Liver (tissue), 3 donors: ENCODE data around the gene AKNA.
"Not testable (repeated sequence)": the region's sequence is repeated elsewhere in the genome, so short reads cannot be mapped to it uniquely, and the experiment has no call there.

ENCODE experiments used
- GABPA ChIP-seq, 2 donors: IDR thresholded peaks in 1 of 2; conservative IDR thresholded peaks in 1 of 2; 2 replicates each; pipeline ENCODE4 v1.6.1; 2016; ENCODE audit warnings: antibody characterized with exemption in 2 of 2, mild to moderate bottlenecking in 1 of 2, moderate library complexity in 1 of 2
- HNF4G ChIP-seq: IDR thresholded peaks from 2 replicates; pipeline ENCODE4 v1.6.1; 2016; ENCODE audit warnings: antibody characterized with exemption
- JUND ChIP-seq, 2 donors: IDR thresholded peaks; 2 replicates each; pipeline ENCODE4 v1.6.1; 2016; ENCODE audit warnings: antibody characterized with exemption in 2 of 2
- NR2F2 ChIP-seq: IDR thresholded peaks from 2 replicates; pipeline ENCODE4 v1.6.1; 2016; ENCODE audit warnings: antibody characterized with exemption
- RAD21 ChIP-seq, 2 donors: IDR thresholded peaks; 2 replicates each; pipeline ENCODE4 v1.6.1; 2016; ENCODE audit warnings: antibody characterized with exemption in 2 of 2, mild to moderate bottlenecking in 2 of 2
- SP1 ChIP-seq: IDR thresholded peaks from 2 replicates; pipeline ENCODE4 v1.6.1; 2018; ENCODE audit warnings: antibody characterized with exemption, mild to moderate bottlenecking
- TAF1 ChIP-seq: conservative IDR thresholded peaks from 2 replicates; pipeline ENCODE4 v1.6.1; 2016; ENCODE audit warnings: antibody characterized with exemption, mild to moderate bottlenecking
- YY1 ChIP-seq: IDR thresholded peaks from 2 replicates; pipeline ENCODE4 v1.6.1; 2016; ENCODE audit warnings: antibody characterized with exemption, mild to moderate bottlenecking
- TF ChIP-seq, protein P1 (sequence below): IDR thresholded peaks from 2 replicates; pipeline ENCODE4 v1.6.1; 2016; ENCODE audit warnings: antibody characterized with exemption
- TF ChIP-seq, protein P2 (sequence below): fragments of 150-350 bp; IDR thresholded peaks from 2 replicates; pipeline ENCODE4 v1.5.1; 2017; ENCODE audit warnings: improper control_type of control experiment, low read depth, low read length; ENCODE audit not compliant: missing input control
- TF ChIP-seq, protein P3 (sequence below): IDR thresholded peaks from 2 replicates; pipeline ENCODE4 v1.6.1; 2016; ENCODE audit warnings: antibody characterized with exemption, mild to moderate bottlenecking
- TF ChIP-seq, protein P4 (sequence below): IDR thresholded peaks from 2 replicates; pipeline ENCODE4 v1.6.1; 2016; ENCODE audit warnings: antibody characterized with exemption
- TF ChIP-seq, protein P5 (sequence below): IDR thresholded peaks from 2 replicates; pipeline ENCODE4 v1.6.1; 2016; ENCODE audit warnings: antibody characterized with exemption
- donor health status: healthy.
- donor health status: healthy.

DNA sequence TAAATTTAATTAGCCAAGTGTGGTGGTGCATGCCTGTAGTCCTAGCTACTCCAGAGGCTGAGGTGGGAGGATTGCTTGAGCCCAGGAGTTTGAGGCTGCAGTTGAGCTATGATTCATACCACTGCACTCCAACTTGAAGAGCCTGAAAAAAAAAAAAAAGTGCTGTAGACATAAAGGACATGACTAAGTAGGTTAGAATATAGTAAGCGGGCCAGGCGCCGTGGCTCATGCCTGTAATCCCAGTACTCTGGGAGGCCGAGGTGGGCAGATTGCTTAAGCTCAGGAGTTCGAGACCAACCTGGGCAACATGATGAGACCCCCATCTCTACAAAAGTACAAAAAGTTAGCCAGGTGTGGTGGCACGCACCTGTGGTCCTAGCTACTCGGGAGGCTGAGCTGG lies 67.1 kb downstream of the AKNA start:
- TF ChIP-seq, protein P1, sequence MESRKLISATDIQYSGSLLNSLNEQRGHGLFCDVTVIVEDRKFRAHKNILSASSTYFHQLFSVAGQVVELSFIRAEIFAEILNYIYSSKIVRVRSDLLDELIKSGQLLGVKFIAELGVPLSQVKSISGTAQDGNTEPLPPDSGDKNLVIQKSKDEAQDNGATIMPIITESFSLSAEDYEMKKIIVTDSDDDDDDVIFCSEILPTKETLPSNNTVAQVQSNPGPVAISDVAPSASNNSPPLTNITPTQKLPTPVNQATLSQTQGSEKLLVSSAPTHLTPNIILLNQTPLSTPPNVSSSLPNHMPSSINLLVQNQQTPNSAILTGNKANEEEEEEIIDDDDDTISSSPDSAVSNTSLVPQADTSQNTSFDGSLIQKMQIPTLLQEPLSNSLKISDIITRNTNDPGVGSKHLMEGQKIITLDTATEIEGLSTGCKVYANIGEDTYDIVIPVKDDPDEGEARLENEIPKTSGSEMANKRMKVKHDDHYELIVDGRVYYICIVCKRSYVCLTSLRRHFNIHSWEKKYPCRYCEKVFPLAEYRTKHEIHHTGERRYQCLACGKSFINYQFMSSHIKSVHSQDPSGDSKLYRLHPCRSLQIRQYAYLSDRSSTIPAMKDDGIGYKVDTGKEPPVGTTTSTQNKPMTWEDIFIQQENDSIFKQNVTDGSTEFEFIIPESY: not testable (repeated sequence)
- TF ChIP-seq, protein P2, sequence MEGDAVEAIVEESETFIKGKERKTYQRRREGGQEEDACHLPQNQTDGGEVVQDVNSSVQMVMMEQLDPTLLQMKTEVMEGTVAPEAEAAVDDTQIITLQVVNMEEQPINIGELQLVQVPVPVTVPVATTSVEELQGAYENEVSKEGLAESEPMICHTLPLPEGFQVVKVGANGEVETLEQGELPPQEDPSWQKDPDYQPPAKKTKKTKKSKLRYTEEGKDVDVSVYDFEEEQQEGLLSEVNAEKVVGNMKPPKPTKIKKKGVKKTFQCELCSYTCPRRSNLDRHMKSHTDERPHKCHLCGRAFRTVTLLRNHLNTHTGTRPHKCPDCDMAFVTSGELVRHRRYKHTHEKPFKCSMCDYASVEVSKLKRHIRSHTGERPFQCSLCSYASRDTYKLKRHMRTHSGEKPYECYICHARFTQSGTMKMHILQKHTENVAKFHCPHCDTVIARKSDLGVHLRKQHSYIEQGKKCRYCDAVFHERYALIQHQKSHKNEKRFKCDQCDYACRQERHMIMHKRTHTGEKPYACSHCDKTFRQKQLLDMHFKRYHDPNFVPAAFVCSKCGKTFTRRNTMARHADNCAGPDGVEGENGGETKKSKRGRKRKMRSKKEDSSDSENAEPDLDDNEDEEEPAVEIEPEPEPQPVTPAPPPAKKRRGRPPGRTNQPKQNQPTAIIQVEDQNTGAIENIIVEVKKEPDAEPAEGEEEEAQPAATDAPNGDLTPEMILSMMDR: not testable (repeated sequence)
- TF ChIP-seq, protein P3, sequence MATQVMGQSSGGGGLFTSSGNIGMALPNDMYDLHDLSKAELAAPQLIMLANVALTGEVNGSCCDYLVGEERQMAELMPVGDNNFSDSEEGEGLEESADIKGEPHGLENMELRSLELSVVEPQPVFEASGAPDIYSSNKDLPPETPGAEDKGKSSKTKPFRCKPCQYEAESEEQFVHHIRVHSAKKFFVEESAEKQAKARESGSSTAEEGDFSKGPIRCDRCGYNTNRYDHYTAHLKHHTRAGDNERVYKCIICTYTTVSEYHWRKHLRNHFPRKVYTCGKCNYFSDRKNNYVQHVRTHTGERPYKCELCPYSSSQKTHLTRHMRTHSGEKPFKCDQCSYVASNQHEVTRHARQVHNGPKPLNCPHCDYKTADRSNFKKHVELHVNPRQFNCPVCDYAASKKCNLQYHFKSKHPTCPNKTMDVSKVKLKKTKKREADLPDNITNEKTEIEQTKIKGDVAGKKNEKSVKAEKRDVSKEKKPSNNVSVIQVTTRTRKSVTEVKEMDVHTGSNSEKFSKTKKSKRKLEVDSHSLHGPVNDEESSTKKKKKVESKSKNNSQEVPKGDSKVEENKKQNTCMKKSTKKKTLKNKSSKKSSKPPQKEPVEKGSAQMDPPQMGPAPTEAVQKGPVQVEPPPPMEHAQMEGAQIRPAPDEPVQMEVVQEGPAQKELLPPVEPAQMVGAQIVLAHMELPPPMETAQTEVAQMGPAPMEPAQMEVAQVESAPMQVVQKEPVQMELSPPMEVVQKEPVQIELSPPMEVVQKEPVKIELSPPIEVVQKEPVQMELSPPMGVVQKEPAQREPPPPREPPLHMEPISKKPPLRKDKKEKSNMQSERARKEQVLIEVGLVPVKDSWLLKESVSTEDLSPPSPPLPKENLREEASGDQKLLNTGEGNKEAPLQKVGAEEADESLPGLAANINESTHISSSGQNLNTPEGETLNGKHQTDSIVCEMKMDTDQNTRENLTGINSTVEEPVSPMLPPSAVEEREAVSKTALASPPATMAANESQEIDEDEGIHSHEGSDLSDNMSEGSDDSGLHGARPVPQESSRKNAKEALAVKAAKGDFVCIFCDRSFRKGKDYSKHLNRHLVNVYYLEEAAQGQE: not testable (repeated sequence)
- TF ChIP-seq, protein P4, sequence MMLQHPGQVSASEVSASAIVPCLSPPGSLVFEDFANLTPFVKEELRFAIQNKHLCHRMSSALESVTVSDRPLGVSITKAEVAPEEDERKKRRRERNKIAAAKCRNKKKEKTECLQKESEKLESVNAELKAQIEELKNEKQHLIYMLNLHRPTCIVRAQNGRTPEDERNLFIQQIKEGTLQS: not testable (repeated sequence)
- not testable (repeated sequence) for TF ChIP-seq YY1; RAD21 (IDR thresholded peaks at IDR 0.05); SP1; NR2F2; JUND (IDR thresholded peaks at IDR 0.05); HNF4G; TAF1; GABPA (IDR thresholded peaks at IDR 0.05 in 1 of 2, conservative IDR thresholded peaks at IDR 0.05 in 1 of 2)
- TF ChIP-seq, protein P5, sequence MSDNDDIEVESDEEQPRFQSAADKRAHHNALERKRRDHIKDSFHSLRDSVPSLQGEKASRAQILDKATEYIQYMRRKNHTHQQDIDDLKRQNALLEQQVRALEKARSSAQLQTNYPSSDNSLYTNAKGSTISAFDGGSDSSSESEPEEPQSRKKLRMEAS: not testable (repeated sequence)
